ENCODE measurements around the gene UPK3BL2.
"Not testable (repeated sequence)": the region's sequence is repeated elsewhere in the genome, so short reads cannot be mapped to it uniquely, and the experiment has no call there.

DNA sequence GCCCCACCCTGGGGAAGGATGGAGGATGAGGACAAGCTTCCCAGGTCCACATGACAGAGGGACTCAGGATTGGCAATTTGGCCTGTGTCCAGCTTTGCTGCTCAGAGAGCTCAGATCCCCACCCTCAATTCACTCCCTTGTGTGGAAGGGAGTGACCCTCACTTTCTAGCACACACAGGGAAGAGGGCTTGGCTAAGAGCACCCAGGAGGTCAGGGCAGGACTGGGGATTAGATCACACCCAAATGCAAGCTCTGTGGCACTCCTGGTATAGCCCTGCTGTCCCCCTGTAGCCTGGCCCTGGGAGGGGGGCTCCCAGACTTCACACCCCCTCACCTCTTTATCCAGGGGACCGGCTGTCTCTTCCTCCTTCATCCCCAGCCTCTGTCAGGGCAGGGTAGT lies 876 bp upstream of the UPK3BL2 start:
- TF ChIP-seq POLR2A (IDR thresholded peaks at IDR 0.05) = not testable (repeated sequence)
- TF ChIP-seq, protein P1, sequence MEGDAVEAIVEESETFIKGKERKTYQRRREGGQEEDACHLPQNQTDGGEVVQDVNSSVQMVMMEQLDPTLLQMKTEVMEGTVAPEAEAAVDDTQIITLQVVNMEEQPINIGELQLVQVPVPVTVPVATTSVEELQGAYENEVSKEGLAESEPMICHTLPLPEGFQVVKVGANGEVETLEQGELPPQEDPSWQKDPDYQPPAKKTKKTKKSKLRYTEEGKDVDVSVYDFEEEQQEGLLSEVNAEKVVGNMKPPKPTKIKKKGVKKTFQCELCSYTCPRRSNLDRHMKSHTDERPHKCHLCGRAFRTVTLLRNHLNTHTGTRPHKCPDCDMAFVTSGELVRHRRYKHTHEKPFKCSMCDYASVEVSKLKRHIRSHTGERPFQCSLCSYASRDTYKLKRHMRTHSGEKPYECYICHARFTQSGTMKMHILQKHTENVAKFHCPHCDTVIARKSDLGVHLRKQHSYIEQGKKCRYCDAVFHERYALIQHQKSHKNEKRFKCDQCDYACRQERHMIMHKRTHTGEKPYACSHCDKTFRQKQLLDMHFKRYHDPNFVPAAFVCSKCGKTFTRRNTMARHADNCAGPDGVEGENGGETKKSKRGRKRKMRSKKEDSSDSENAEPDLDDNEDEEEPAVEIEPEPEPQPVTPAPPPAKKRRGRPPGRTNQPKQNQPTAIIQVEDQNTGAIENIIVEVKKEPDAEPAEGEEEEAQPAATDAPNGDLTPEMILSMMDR (IDR thresholded peaks at IDR 0.05) = not testable (repeated sequence)

All from vagina (tissue), 2 donors.